NCI-H187 (cell line): Measurements from ENCODE around the gene RAB40A.

Experiments used
- DNase-seq, 2 experiments: peaks; one replicate each; lab custom pipeline; 2025; lab: John Stamatoyannopoulos, UW

The RAB40A gene, protein sequence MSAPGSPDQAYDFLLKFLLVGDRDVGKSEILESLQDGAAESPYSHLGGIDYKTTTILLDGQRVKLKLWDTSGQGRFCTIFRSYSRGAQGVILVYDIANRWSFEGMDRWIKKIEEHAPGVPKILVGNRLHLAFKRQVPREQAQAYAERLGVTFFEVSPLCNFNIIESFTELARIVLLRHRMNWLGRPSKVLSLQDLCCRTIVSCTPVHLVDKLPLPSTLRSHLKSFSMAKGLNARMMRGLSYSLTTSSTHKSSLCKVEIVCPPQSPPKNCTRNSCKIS

GRCh38 chrX:103519389-103519788 lies at the start of gene RAB40A:
TSS of gene RAB40A (minus strand) at chrX:103519489. CDS start at chrX:103500756, 18,733 bp downstream.
- DNase-seq: no peak

GRCh38 chrX:103565752-103566151 lies 46.5 kb upstream of the RAB40A start:
- no peak for DNase-seq

DNA sequence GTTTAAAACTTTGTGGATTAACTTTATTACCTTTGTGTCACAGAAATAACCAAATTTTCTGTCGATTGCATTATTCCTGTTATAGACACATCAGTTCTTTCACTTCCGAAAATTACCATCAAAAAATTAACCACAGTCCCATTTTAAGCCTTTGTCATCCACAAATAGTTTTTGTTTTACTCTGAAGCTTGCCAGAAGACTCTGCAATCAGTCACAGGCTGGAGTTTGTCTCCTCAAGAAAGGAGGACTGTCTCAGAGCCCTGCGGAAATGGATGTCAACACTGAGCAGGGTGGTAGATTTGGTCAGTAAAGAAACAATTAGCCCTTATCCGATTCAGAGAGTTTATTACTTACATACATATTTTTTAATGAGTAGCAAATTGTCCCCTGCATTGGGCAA lies 45.9 kb upstream of the RAB40A start:
- DNase-seq: no peak

DNA sequence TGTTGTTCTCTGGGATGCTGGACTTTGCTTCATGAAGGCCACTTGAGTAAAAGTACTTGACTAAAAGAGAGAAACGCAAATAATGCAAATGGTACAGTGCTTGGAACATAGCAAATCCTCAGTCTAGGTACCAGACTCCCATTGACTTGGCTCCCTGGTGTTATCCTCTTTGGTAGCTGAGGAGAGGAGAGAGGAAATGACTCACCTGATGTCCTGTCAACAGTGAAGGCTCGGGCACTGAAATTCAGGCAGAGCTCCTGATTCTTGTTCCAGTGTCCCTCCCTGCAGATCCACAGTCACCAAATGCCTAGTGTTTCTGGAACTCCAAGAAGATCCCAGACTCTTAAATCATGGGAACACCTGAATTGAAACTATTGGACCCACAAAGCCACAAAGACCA lies 43.5 kb upstream of the RAB40A start:
- DNase-seq: no peak

DNA sequence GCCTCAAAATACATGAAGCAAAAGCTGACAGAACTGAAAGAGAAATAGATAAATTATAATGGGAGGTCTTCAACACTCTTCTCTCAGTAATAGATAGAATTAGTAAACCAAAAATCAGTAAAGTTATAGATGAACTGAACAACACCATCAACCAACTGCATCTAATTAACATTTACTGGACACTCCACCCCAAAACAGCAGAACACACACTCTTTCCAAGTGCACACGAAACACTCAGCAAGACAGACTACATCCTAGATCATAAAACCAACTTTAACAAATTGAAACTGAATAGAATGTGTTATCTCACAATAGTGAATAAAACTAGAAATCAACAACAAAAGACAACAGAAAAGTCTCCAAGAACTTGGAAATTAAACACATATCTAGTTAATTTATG lies 41.0 kb upstream of the RAB40A start:
- no peak for DNase-seq

DNA sequence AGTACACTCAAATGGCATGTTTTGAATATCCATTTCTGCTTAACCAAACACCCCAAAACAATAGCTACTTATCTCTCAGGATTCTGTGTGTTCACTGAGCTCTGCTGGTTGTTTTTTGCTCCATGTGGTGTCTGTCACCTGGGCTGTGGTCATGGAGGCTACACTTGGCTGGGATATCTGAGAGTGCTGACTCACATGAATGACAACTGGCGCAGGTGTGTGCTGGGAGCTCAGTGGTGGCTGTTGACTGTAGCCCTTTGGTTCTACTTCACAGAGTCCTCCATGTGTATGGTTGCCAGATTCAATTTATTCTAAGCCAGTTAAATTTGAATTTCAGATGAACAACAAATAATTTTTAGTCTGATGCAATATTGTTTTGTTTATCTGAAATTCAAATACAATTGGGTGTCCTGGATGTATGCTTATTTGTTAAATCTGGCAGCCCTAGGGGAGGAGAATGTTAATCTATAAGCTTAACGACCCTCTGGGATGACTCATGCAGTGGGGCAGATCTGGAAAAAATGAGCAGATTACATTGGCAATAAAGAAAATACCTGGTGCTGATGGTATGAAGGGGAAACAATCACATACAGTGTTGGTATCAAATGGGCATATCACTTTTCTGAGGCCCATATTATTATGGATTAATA lies 37.8 kb upstream of the RAB40A start:
- peak in 1 of 2 experiments; percentile 3 for DNase-seq

DNA sequence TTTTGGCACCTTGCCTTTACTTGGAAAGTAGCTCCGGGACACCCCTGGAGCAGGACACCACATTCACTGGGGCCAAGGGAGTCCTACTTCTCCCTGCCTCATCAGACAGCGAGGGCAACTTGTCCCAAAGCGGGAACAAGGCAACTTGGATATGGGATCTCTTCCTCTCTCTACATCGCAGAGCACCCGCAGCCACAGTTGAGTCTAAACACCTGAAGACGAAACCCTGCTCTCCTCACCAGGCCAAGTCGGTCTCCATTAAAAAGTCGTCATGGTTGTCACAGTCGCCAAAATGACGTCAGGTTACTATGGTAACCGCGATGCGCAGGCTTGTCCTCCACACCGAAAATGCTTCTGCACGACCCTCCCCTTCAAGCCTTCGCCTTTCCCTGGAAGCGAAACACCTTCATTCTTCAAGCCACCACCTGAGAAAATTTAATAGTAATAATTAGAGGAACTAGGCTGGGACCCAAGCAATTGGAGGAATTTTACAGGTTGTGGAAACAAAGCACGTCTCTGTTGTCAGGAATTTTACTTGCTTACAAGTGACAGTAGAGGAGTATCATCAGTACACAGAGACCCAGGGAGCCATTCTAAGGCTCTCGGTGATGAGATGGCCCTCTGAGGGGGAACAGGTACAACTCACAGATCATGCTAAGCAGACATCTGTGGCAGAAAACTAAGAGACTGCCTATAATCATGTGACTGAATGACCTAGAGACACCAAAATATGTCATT lies 35.6 kb upstream of the RAB40A start:
- DNase-seq: no peak

GRCh38 chrX:103552236-103552635 lies 32.9 kb upstream of the RAB40A start:
- DNase-seq: no peak

- DNase-seq: no peak
Observed at GRCh38 chrX:103550415-103551051, 31.2 kb upstream of the RAB40A start.

GRCh38 chrX:103549916-103550315 lies 30.6 kb upstream of the RAB40A start:
- DNase-seq: no peak

GRCh38 chrX:103540145-103540544 lies 20.9 kb upstream of the RAB40A start:
- DNase-seq: no peak

- no peak for DNase-seq
Observed at GRCh38 chrX:103539695-103540094, 20.4 kb upstream of the RAB40A start.

GRCh38 chrX:103538728-103539127 lies 19.4 kb upstream of the RAB40A start:
- no peak for DNase-seq

- DNase-seq: no peak
Observed at GRCh38 chrX:103537871-103538387, 18.6 kb upstream of the RAB40A start.

DNA sequence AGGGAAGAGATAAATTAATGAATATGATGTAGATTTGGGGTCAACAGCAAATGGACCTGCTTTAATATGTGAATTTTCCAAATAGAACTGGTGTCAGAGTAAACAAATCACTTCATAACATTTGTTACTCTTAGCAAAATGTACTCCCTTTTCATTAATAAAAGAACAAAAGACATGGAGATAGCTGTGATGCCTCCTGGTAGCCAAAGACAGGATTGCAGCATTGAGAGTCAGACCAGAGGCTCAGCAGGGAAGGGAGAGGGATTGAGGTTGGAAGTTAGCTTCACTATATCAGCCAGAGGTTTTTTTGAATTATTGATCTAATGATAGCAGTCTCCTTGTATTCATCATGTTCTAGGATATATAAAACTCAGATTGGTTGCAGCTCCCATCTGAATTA lies 17.4 kb upstream of the RAB40A start:
- no peak for DNase-seq

DNA sequence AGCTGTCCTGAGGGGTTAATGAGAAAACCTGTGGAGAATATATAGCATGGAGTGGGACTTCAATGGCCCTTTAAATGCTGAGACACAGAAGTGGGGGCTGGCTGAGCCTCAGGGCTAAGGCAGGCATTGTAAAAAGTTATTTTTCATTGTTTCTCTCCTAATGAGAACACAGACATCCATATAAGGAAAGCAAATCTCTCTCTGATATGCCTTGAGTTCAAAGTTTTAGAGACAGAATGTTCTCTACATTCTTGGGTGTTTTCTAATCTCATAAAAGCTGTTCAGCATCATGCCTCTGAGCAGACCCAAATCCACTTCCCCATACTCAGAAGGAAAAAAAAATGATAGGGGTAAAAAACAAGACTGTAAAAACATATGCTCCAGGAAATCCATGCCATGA lies 16.8 kb upstream of the RAB40A start:
- no peak for DNase-seq

DNA sequence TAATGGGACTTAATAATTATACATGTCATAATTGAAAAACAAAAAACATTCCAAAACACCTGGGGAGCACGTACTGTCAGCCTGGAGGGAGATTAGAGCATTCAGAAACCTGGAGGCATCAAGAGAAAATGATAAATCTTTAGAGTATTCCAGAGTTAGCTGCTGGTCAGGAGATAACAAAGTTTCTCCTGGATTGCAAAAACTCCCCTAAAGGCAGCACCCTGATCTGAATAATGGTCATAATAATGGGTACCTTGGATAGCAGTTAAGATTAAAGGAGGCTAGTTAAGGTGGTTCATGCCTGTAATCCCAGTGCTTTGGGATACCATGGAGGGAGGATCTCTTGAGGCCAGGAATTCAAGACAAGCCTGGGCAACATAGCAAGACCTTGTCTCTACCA lies 15.9 kb upstream of the RAB40A start:
- DNase-seq: no peak

- peak; percentile 17 to 66 for DNase-seq
Observed at GRCh38 chrX:103533511-103534216, 14.4 kb upstream of the RAB40A start.

GRCh38 chrX:103531002-103531401 lies 11.7 kb upstream of the RAB40A start:
- no peak for DNase-seq

DNA sequence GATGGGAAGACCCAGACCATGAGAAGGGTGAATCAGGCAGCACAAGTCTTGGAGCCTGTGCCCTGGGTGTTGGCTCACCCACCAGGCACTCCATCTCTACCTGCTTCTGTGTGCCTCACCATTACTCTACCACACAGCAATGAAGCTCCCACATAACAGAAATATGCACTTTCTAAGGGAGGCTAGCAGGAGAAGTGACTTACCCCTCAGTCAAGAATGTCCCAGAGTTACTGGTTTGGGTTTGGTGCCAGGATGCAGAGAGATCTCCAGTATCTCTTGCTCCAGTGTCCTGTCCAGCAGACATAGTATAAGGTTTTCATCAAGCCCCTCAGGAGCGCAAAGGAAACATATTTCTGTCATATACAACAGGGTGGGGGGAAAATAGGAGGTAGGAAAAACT lies 11.3 kb upstream of the RAB40A start:
- no peak for DNase-seq

DNA sequence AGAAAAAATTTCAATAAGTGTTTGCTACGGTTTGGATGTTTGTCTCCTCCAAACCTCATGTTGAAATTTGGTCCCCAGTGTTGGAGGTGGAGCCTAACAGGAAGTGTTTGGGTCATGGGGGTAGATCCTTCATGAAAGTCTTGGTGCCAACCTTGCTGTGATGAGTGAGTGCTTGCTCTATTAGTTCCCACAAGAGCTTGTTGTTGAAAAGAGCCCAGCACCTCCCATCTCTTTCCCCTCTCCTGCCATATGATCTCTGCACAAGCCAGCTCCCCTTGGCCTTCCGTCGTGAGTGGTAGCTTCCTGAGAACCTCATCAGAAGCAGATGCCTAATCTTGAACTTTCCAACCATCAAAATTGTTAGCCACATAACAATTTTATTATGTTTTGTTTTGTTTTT lies 10.3 kb upstream of the RAB40A start:
- DNase-seq: no peak

DNA sequence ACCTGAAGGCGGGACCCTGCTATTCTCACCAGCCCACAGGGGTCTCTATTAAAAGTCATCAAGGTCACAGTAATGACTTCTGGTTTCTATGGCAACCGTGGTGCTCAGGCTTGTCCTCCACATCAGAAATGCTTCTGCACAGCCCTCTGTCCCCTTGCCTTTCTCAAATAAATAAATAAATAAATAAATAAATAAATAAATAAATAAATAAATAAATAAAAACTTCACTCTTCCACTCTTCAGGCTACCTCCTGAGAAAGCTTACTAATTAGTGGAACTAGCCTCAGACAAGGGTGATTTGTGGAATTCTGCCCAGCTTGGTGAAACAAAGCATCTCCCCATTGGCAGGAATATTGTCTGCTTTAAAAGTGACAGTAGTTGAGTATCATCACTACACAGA lies 5.5 kb upstream of the RAB40A start:
- DNase-seq: no peak
